ENCODE data around the gene CCDC17. TPM values are rescaled to one million over a fixed set of nuclear protein-coding genes. Genes with fewer than 3 reads are reported as not detected.

The CCDC17 gene
- polyA plus RNA-seq, 3 donors: 4.4 TPM; not detected in 2

DNA sequence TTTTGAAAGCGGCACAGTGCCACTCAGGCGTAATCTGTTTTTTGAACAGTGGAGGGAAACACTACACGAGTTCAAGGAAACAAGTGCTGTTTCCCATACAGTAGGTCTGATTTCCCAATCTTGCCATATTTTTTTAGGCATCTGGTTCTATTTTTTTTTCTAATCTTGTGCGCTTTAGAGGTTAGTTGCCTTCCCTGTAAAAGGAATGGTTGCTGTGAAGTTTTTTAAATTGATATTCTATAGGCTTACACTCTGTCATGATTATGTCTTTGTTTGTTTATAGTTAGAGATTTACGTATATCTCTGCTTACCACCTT is 38.8 kb downstream of the CCDC17 start:
- H3K36me3 Mint-ChIP-seq: peaks cover 0 to 4% of the 10 kb centered on the region in 2 donors
- TF ChIP-seq, protein P1, sequence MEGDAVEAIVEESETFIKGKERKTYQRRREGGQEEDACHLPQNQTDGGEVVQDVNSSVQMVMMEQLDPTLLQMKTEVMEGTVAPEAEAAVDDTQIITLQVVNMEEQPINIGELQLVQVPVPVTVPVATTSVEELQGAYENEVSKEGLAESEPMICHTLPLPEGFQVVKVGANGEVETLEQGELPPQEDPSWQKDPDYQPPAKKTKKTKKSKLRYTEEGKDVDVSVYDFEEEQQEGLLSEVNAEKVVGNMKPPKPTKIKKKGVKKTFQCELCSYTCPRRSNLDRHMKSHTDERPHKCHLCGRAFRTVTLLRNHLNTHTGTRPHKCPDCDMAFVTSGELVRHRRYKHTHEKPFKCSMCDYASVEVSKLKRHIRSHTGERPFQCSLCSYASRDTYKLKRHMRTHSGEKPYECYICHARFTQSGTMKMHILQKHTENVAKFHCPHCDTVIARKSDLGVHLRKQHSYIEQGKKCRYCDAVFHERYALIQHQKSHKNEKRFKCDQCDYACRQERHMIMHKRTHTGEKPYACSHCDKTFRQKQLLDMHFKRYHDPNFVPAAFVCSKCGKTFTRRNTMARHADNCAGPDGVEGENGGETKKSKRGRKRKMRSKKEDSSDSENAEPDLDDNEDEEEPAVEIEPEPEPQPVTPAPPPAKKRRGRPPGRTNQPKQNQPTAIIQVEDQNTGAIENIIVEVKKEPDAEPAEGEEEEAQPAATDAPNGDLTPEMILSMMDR (IDR thresholded peaks at IDR 0.05): no peak
- DNase-seq: no peak
- intact Hi-C loops (cut with micrococcal nuclease): loop anchor here (10.0 kb wide), 2 partner anchors 100 to 570 kb away; partner anchors contain the start of genes GPBP1L1 (in 2 of the 2), TMEM69 (in 2 of the 2), HECTD3 (in 1 of the 2) and UROD (in 1 of the 2)
- H3K4me2 ChIP-seq (replicated peaks; ENCODE audit: extremely low read depth, low read length, poor library complexity, severe bottlenecking): peak overlapping the region; percentile 94
- peak overlapping the region in 1 of 2 donors; percentile 83 for H3K27ac ChIP-seq (ENCODE audit: low read depth in 1 of 2, low read length in 2 of 2)
- peak overlapping the region; percentile 98 to 99 for H3K4me3 Mint-ChIP-seq
- peaks cover 39% of the 10 kb centered on the region for H3K4me1 Mint-ChIP-seq
- no peaks in the 10 kb centered on the region for H3K27me3 ChIP-seq (ENCODE audit: control insufficient read depth in 2 of 2, insufficient read depth in 2 of 2, low read length in 2 of 2)
- peak overlapping the region; percentile 82 to 98 (median 90) for H3K27ac Mint-ChIP-seq
- H3K9ac ChIP-seq (ENCODE audit: insufficient read depth, low read length, poor library complexity, severe bottlenecking): peak overlapping the region; percentile 51
- 0% methylated on average over 3 of the region's 5 CpGs for WGBS (ENCODE audit: insufficient coverage)
- H3K79me2 ChIP-seq (ENCODE audit: insufficient read depth, low read length): peaks cover 62% of the 10 kb centered on the region
- peaks cover 29% of the 10 kb centered on the region for H4K20me1 ChIP-seq (ENCODE audit: insufficient read depth, low read length)
- H3K9me3 Mint-ChIP-seq: no peaks in the 10 kb centered on the region
- no peaks in the 10 kb centered on the region for H3K9me3 ChIP-seq (replicated peaks in 1 of 2; ENCODE audit: control insufficient read depth in 1 of 2, insufficient read depth in 1 of 2, low read length in 2 of 2)
- H3K4me1 ChIP-seq (ENCODE audit: control insufficient read depth in 1 of 2, insufficient read depth in 2 of 2, low read length in 2 of 2): peaks cover 40 to 42% of the 10 kb centered on the region in 2 donors
- H3K4me3 ChIP-seq (replicated peaks in 1 of 3; ENCODE audit: low read depth in 2 of 3, low read length in 3 of 3): peak overlapping the region; percentile 74 to 99 (median 97)
- peaks cover 0 to 2% (median 0%) of the 10 kb centered on the region in 3 donors for H3K27me3 Mint-ChIP-seq (ENCODE audit: low read depth in 3 of 3)
- H3K36me3 ChIP-seq (replicated peaks in 1 of 2; ENCODE audit: control insufficient read depth in 1 of 2, insufficient read depth in 2 of 2, low read length in 2 of 2): no peaks in the 10 kb centered on the region
- peak overlapping the region; percentile 97 for H2AFZ ChIP-seq (ENCODE audit: insufficient read depth, low read depth, low read length, poor library complexity, severe bottlenecking)

DNA sequence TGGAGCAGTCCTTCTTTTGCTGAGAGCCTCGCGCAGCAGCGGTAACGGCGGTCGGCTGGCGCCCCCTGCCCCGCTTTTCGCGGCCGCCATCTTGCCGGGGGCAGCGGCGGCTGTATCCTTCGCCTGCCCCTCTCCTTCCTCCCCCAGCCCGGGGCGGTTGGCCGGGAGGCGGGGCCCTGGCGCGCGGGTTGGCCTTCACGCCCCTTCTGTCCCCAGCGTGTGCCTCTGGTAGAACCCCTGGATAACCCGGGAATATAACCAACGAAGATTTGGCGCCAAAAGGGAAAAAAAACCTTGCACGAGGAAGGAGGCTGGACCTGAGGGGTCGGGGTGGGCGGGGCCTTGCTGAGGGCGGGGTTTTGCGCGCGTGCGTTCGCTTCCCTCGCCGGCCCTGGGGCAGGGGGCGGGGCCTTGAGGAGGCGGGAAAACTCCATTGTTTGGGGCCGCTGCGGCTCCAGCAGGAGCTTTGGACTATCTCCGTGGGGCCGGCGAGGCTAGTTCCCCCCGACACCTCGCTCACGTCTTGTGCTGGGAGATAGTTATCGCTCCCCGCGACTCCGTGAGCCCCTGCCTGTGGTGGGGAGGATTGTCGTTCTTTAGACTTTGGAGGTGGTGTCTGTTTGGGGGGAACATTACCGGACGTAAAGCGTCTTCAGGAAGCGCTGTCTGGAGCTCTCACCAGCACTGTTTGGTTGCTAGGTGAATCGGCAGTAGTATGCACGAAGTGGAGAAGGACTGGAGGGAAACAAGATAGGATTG is 39.3 kb downstream of the CCDC17 start:
- intact Hi-C loops (cut with micrococcal nuclease): loop anchor here (5.0 to 10.0 kb wide), 3 partner anchors 100 to 570 kb away; partner anchors contain the start of genes GPBP1L1 (in 2 of the 2), TMEM69 (in 2 of the 2), HECTD3 (in 1 of the 2) and UROD (in 1 of the 2)
- Histone ChIP-seq H3K36me3 (replicated peaks in 1 of 2; ENCODE audit: control insufficient read depth in 1 of 2, insufficient read depth in 2 of 2, low read length in 2 of 2) (no peaks in the 10 kb centered on the region), H3K4me1 (ENCODE audit: control insufficient read depth in 1 of 2, insufficient read depth in 2 of 2, low read length in 2 of 2) (peaks cover 40 to 42% of the 10 kb centered on the region in 2 donors), H3K4me2 (replicated peaks; ENCODE audit: extremely low read depth, low read length, poor library complexity, severe bottlenecking) (peak overlapping the region; percentile 94), H3K79me2 (ENCODE audit: insufficient read depth, low read length) (peaks cover 57% of the 10 kb centered on the region), H3K9ac (ENCODE audit: insufficient read depth, low read length, poor library complexity, severe bottlenecking) (peak overlapping the region; percentile 83), H3K9me3 (replicated peaks in 1 of 2; ENCODE audit: control insufficient read depth in 1 of 2, insufficient read depth in 1 of 2, low read length in 2 of 2) (no peaks in the 10 kb centered on the region), H4K20me1 (ENCODE audit: insufficient read depth, low read length) (peaks cover 29% of the 10 kb centered on the region), H3K4me3 (replicated peaks in 1 of 3; ENCODE audit: low read depth in 2 of 3, low read length in 3 of 3) (peak overlapping the region; percentile 74 to 99 (median 97)), H3K27ac (ENCODE audit: low read depth in 1 of 2, low read length in 2 of 2) (peak overlapping the region; percentile 83 to 84), H3K27me3 (ENCODE audit: control insufficient read depth in 2 of 2, insufficient read depth in 2 of 2, low read length in 2 of 2) (no peaks in the 10 kb centered on the region), H2AFZ (ENCODE audit: insufficient read depth, low read depth, low read length, poor library complexity, severe bottlenecking) (peak overlapping the region; percentile 97)
- DNase-seq: peak; percentile 69 to 82 (median 78)
- Mint-ChIP-seq H3K4me3 (peak overlapping the region; percentile 98 to 99), H3K27me3 (ENCODE audit: low read depth in 3 of 3) (peaks cover 0 to 2% (median 0%) of the 10 kb centered on the region in 3 donors), H3K27ac (peak overlapping the region; percentile 94 to 98 (median 97)), H3K4me1 (peaks cover 39% of the 10 kb centered on the region), H3K36me3 (peaks cover 0 to 3% of the 10 kb centered on the region in 2 donors), H3K9me3 (peaks cover 0 to under 1% (median 0%) of the 10 kb centered on the region in 7 donors)
- TF ChIP-seq, protein P1 (IDR thresholded peaks at IDR 0.05): no peak
- WGBS (ENCODE audit: insufficient coverage): under 1% methylated on average over 57 of the region's 59 CpGs

Data from CD14-positive monocyte (primary cell).